NCI-H187 (cell line): ENCODE measurements around the gene LRRN1.

Experiments
- DNase-seq, 2 experiments: peaks; one replicate each; lab custom pipeline; 2025; lab: John Stamatoyannopoulos, UW

LRRN1 gene

DNA sequence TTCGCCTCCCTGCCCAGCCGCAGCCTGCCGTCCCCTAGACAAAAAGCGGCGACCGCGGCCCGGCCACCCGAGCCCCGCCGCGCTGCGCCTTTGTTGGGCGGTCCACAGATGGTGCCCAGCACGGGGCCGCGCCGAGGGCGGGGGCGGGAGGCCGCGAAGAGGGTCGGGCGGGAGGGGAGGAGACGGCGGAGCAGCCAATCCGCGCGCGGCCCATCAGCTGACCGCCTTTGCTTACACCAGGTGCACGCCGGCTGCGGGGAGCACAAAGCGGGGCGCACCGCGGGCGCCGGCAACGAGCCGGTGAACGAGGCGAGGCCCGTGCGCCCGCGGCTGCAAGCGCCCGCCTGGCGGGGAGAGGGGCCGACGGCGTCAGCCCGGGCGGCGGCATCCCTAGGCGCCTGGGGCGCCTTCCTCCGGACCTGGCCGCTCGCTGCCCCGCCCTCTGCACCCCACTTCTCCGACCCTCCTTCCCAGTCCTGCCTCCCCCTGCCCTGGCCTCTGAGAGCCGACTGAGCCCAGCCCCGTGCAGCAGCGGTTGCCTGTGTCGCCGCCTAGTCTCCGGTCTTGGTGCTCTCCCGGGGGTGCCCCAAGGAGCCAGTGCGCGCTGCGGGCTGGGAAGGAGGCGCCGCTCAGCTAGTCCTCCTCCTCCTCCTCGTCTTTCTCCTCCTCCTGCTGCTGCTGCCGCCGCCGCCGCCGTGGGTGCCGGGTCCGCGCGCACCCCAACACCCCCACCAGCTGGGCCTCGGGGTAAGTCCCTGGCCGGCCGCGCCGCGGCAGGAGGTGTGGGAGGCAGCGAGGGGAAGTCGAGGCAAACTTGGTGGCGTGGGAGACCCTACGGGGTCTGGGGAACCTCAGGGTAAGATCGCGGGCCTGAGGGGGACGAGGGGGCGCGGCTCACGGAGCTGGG is at the start of gene LRRN1:
Gene LRRN1 (plus strand): TSS at position 259 of the 907 bp plus-strand sequence. CDS start 45,211 bp downstream, outside the sequence.
- DNase-seq = peak; percentile 23 to 80

DNA sequence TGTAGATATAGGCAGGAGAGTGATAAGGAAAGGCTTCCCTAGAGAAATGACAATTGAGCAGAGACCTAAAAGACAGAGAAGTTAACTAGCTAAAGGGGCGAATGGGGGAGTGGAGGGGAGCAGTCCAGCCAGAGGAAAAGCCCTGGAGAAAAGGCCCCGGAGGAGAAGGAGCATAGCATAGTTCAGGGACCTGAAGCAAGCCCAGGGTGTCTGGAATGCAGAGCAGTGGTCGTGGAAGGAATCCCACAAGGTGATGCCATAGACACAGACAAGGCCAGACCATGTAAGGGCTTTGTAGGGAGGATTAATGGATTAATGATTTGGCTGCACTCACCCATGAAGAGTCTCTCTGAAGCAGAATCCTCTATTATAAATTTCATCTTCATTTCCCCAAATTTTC is 45.8 kb upstream of the LRRN1 start:
- no peak for DNase-seq

DNA sequence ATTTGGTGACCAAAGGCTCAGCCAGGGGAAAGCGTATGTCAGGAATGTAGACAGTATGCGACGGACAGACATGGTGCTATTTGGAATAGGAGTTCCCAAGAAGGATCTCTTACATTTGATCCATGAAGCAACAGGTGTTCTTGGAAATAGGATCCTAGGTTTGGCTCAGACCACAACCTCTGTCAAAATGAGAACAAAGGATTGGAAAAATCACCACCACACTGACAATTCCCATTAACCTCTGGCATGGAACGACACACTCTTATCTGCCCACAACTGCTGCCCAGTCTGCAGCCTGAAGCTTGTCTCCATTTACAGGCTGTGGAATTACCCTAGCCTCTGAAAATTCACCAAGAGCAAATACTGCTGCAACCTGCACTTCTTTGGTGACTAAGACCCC is 33.6 kb upstream of the LRRN1 start:
- peak in 1 of 2 experiments; percentile 1 for DNase-seq

DNA sequence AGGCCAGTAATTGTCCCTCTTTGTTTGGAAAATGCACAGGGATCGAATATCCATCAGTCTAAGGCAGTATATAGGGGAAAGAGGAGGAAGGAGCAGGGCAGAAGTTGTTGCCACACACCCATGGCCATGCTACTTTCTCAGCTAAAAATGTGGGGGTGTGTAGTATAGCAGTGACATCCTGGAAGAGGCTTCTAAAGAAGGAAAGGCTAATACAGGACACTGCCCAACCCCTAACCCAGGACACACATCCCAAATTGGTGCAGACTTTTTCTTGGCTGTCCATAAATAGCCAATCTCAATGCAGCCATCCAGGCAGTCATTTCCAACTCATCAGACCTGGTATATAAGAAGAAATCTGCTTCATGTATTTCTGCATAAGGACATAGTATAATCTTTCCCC is 33.1 kb upstream of the LRRN1 start:
- DNase-seq = no peak

DNA sequence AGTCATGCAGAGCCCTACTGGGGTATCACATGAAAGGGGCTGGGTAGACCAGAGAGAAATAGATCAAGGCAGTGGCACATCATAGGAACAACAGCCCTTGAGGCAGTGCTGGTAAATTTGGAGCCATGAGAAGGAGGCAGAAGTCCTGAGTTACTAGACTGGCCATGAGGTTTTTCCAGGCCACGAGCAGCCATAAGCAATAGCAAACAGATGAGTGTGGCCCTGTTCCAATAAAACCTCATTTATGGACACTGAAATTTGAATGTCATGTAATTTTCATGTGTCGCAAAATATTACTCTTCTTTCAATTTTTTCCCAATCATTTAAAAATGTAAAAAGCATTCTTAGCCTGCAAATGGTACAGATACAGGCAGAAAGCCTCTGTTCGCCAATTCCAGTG is 28.1 kb upstream of the LRRN1 start:
- no peak for DNase-seq

DNA sequence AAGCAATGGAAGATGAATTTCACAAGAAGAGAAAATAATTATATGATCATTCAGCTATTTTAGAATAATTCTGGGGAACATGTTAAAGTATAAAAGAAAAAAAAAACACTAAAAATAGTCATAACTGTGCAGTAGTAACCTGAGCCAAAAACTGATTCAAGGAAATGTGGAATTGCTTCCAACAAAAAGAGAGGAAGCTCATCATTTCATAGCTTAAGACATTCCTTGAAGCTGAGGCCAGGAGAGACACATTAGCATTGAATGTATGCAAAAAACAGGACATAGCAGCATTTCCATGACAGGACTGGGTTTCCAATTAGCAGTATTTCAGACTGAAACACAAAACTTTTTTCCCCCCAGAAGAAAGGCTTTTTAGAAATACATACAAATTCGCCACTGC is 27.7 kb upstream of the LRRN1 start:
- DNase-seq = no peak

DNA sequence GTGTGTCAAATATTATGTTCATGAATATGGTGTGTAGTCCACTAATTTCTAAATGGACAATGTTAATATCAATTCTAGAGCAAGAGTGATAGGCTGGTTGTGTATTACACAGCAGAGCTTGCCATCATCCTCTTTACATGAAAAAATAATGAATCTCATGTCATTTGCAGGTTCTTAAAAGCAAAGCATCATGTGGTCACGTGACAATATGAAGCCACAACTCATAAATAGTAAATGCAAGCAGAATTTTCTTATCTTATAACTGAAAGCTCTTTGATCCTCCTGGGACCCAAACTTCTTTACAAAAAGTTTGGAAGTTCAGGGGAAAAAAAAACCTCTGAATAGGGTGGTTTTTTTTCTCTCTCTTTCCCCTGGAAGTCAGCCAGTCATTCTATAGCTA is 26.9 kb upstream of the LRRN1 start:
- no peak for DNase-seq

DNA sequence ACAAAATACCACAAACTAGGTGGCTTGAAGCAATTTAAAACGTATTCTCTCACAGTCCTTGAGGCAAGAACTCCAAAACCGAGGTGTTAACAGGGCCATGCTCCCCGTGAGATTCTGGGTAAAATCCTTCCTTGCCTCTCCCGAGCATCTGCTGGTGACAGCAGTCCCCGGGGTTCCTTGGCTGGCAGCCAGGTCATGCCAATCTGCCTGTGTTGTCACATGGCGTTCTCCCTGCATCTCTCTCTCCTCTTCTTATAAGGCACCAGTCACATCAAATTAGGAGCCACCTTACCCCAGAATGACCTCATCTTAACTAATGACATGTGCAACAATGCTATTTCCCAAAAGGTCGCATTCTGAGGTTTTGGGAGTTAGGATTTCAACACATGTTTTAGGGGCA is 26.3 kb upstream of the LRRN1 start:
- no peak for DNase-seq

DNA sequence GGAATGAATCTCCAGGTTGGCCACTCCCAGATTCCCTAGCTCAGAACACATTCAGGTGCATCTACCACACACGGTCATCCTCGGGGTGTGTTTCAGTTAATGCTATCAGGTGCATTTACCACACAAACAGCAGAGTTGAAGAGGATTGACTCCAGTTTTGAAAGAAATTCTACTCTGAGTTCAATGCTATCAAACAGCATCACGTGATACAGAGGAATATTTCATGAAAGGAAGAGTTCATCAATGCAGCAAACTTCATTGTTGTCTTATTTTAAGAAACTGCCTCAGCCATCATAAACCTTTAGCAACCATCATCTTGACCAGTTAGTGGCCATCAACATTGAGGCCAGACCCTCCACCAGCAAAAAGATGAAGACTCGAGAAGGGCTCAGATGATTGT is 22.6 kb upstream of the LRRN1 start:
- no peak for DNase-seq

DNA sequence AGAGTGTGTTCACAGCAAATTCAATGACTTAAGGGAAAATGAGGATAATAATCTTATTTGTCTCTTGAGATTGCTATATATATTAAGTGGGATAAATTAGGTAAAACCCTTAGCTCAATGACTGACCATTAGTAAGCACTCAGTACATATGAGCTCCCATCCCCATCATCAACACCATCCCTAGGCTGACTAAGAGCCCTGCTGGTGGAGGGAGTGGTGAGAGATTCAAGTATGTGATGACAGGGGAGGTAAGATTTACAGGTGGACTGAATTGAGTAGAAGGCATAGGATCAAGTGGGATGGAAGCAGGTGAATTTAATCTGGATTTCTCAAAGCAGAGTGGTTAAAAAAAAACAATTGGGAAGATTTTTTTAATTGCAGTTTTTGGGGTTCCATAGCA is 21.0 kb upstream of the LRRN1 start:
- DNase-seq = no peak

DNA sequence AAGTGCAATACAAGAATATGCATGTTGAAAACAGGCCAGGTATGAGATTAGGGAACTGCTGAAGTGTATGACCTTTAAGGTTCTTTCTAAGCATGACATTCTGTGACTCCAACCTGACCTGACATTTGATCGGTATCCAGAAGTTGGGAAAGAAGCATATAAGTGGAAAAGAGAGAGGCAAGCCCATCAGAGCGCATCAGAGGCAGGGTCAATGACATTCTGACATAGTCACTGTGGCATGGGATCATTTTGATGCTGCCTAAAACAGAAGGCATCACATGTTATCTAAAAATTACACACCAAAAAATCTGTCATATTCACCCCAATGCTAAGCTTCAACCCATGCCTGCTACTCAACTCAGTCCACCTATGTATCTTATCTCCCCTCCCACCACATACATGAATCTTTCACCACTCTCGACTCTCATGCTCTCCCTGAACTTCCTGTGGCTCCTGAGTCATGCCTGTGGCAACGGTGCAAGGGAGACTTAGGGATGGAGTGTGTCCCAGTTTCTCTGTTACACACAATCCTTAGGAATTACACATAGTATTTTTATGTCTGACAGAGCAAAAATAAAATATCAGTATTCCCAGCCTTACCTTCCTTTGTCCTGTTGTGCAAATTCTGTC is 20.5 kb upstream of the LRRN1 start:
- no peak for DNase-seq

DNA sequence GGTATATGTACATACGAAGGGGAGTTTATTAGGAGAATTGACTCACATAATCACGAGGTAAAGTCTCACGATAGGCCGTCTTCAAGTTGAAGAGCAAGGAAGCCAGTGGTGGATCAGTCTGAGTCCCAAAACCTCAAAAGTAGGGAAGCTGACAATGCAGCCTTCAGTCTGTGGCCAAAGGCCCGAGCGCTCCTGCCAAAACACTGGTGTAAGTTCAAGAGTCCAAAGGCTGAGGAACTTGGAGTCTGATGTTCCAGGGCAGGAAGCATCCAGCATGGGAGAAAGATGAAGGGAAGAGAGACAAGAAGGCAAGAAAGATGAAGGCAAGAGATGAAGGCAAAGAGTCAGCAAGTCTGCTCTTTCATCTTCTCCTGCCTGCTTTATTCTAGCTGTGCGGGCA is 16.8 kb upstream of the LRRN1 start:
- no peak for DNase-seq

DNA sequence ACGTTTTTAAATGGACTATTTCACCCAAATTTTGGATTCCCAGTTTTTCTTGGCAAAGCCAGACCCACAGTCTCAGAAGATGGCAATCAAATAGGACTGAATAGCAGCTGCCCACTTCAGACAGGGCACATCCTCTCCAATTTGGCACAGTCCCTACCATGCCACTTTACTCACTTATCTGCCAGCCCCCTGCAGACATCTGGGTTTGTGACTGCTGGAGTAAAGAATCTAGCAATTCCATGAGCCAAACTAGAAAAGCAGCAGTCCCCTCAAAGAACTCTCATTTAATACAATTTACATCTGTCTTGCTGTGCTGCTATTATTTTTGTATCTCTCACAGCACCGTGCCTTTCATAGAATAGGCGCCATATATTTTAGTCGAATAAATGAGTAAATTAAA is 16.0 kb upstream of the LRRN1 start:
- no peak for DNase-seq

DNA sequence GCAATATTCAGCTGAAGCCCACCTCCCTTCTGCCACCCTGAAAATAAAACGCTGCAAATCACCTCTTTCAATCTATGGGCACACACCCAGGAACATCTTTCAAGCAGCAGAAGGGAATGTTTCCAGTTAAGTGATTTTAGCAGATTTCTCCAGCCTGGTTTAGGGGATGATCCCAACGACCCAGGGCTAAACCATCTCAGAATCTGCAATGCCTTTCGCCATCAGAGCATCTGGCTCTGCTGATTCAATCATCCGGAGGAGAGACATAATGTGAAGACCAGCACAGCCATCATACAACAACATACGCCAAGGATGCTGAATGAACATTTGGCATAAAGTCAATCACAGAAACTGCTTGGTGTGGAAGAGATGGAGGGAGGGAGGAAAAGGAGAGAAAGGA is 15.5 kb upstream of the LRRN1 start:
- DNase-seq = no peak

DNA sequence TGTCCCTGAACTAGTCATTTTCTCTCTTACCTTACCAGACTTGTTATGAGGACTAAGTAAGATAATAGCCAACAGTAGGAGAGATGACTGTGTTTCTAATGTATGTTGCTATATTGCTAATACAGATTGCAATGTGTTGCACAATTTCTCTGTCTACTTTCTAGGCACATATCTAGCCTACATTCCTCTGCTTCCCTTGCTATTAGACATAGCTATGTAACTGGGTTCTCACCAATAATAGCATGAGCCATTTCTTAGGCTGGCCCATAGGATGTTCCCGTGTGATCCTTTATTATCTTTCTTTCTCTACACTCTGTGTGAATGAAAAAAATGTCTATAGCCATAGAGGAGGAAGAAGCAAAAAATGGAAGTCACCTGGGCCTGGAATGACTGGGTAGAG is 6.8 kb upstream of the LRRN1 start:
- no peak for DNase-seq

DNA sequence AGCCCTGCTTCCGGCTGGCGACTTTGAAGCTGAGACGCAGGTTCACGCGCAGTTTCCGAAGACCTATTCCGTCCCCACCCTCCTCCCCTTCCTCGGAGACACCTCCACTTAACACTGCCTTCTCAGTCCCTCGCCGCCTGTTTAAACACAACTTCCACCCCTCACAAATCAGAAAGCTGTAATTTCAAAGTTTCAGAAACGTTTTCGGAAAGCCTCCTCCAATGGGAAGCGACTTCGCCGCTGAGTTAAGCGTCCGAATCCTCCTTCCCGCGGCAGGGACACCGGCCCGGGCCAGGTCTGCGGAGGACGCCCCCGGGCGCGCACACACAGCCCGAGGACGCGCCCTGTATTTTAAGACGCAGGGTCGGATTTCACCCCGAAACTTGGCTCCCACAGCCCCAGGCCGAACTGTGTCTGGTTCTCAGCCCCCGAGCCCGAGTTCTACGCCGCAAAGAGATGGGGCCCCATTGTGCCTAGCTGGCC is 559 bp upstream of the LRRN1 start:
- DNase-seq = no peak

DNA sequence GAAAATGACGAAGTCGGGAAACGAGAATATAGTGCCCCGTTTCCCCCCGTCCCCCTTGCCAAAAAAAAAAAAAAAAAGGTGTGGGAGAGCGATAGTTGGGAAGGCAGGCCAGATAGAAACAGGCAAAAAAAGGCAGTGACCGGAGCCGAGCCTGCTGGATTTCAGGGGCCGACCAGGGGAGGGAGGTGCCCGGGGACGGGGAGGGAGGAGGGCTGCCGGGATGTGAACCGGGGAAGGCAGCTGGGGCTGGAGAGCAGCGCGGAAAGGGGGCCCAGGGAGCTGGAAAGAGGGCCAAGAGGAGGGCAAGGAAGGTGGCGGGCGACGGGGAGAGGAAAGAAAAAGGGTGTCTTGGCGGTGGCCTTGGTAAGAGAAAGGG is 837 bp downstream of the LRRN1 start:
- no peak for DNase-seq

DNA sequence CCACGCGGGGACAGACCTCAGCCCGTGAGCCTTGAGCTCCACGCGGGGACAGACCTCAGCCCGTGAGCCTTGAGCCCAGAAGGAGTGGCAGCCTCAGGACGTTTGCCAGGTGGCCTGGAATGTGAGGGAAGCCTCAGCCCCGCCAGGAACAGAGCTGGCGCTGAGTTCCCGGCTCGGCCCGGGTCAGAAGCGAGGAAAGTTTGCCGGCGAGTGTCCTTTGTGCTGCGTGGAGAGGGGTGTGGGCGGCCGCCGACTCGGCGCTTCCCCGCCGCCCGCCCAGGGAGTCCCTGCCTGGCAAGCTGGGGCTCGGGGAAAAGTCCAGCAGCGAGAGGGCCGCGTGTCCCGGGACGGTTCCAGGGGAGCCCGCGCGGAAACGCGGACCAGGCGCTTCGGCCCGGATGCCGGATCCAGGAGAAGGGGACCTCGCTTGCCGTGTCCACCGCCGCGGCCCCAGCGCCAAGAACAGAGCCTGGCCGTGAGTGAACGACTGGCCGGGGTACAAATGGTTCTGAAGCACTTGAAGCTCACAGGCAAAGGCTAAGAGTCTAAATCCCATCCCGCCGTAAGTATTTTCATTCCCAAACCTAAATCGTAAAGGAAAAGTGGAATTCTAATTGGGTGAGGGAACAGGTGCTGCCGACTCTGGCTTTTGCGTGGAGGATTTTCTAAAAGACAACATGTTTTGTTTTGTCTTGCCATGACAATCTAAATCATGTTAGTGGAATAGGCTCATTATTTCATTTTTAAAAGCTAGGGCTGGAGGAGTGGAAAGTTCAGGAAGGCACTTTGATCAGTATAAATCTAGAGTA is 1.7 kb downstream of the LRRN1 start:
- no peak for DNase-seq

DNA sequence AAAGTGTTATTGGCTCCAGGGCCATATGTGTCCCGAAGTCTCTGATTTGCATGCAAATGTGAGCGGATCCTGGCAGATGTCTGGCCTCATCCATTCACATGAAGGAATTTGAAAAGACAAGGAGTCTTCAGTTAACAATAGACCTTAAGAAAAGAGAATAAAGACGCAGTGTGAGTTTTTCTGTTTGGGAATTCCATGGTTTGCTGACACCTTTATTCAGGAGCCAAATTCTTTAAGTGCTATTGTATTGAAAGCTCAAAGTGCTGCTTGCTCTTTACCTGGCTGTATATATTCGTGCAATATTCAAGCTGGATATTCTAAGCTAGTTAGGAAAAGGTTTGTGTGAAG is 2.2 kb downstream of the LRRN1 start:
- no peak for DNase-seq

DNA sequence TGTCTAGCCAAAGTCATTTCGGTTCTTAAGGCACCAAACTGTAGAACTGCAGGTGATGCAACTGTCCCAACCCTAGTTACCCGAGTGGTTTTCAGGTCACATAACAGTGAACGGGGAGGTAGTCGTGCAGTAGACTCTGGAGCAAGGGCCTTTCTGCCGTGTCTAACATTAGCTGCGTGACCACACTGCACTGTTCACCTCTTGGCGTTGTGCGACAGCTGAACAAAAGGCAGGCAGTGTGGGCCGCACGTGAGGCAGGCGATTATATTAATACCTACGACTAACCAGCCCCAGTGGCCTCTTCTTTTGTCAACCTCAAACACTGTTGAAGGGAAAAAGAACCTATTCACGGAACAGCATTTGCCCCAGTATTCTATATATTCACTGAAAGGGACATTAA is 2.8 kb downstream of the LRRN1 start:
- no peak for DNase-seq

DNA sequence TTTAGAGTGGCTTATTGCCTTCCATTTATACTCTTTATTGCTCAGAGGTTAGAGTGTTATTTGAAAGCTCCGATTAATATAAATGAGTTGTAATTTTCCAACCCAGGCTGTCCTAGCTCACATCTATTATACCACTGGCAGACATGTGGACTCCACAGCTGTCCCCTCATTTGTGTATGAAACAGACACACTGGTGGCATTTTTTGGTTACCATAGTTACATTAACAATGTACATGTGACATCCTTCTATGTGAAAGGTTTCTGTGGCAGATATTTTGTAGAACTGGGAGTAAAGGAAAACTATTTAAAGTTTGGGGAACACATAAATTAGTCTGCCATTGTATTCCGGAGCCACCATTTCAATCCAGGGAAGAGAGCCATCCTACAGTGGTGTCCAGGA is 5.3 kb downstream of the LRRN1 start:
- DNase-seq = no peak

DNA sequence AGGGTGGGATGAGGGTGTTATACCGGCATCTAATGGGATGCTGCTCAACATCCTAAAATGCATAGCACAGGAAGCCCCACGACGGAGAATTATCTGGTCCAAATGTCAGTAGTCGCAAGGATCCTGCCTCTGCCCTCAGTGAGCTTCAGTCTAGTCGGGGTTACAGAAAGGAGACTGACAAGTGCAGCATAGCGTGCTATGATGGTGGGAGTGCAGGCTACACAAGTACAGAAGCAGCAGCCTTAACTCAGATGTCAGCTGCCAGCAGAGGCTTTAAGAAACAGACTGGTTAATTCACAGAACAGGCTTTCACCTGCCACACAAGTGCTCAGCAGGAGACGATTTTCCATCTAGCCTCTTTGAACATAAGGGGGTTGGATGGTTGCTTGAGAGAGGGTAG is 6.9 kb downstream of the LRRN1 start:
- no peak for DNase-seq

DNA sequence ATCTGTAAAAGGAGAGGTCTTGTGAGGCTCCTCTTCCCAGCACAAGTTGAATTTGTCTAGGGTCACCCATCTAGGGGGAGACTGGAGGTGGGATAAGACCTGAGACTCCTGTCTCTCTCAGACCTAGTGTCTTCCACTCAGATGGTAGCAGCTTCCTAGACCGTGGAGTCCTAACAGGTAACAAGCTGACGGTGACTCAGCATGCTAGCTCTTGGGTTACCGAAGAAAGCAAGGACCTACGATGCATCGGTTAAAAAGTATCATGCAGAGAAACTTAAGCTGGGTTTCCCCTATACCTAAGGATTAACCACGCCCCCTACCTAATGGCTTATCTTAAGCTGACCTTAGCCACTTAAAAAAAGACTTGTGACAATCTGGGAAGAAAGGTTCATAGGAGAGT is 7.6 kb downstream of the LRRN1 start:
- no peak for DNase-seq
